Neuron (in vitro differentiated cells): Measurements from ENCODE around the gene MARCHF6.
A peak's percentile ranks its signal among the peaks of the same experiment; 100 is the strongest.
"Not testable (repeated sequence)": the region's sequence is repeated elsewhere in the genome, so short reads cannot be mapped to it uniquely, and the experiment has no call there.

Experiments
- H2AFZ ChIP-seq: one replicate; pipeline ENCODE4 v1.6.1; 2013; ENCODE audit warnings: low read depth, mild to moderate bottlenecking, inconsistent platforms, low read length, moderate library complexity
- H3K27me3 ChIP-seq: one replicate; pipeline ENCODE4 v1.6.1; 2013; ENCODE audit warnings: low read length; ENCODE audit not compliant: insufficient read depth
- H3K36me3 ChIP-seq: one replicate; pipeline ENCODE4 v1.6.1; 2013; ENCODE audit warnings: low read length; ENCODE audit not compliant: insufficient read depth
- H3K4me1 ChIP-seq: one replicate; pipeline ENCODE4 v1.6.1; 2013; ENCODE audit warnings: low read length; ENCODE audit not compliant: insufficient read depth
- H3K4me3 ChIP-seq: 2 replicates; pipeline ENCODE4 v1.5.1; 2013; ENCODE audit warnings: mild to moderate bottlenecking, low read length, moderate library complexity
- H3K9me3 ChIP-seq: one replicate; pipeline ENCODE4 v1.6.1; 2013; ENCODE audit warnings: low read length

MARCHF6 gene

DNA sequence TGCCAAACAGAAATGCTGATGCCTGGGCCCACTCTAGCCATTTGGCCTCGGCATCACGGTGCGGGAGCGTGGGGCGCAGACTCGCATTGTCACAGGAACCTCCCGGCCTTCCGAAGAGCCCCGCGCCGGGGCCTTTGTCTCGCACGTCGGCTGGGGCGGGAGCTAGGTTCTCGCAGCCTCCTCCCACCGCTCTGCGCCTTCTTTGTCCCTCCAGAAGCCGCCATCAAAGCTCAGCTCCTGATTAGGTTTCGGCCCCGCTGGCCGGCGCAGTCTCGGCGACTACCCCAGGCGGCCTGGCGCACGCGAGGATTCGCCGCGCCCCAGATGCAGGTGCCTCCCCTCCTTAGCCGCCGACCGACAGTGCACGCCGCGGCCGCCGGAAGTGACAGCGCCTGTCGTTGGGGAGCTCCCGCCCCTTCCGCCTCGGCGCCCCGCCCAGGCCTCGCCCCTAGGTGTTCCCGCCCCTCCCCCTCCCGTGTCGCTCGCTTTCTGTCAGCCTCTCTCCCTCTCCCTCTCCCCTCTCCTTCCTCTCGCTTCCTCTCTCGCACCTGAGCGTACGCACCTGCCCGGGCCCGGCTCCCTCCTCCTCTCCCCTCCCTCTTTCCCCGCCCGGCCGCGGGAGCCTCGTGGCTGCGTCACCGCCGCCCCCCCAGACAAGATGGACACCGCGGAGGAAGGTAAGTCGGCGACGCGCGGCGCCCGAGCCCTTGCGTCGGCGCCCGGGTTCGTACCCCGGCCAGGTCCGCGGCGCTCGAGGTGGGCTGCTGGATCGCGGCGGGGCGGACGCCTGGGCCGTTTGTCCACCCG lies at the start of gene MARCHF6:
MARCHF6 (plus strand) TSS at position 455 of the 807 bp plus-strand sequence; CDS start at position 659, 204 bp downstream.
- no peaks in the 10 kb centered on the region for H3K36me3 ChIP-seq
- H3K4me3 ChIP-seq, result peak within 1 kb of the TSS; percentile 79
- H3K9me3 ChIP-seq, result no peaks in the 10 kb centered on the region
- H3K4me1 ChIP-seq, result peaks cover 23% of the 10 kb centered on the region
- H2AFZ ChIP-seq, result peak within 1 kb of the TSS; percentile 40
- H3K27me3 ChIP-seq, result no peaks in the 10 kb centered on the region

GRCh38 chr5:10303699-10304170 lies 49.8 kb upstream of the MARCHF6 start:
- H3K9me3 ChIP-seq, result peaks cover 3% of the 10 kb centered on the region
- no peaks in the 10 kb centered on the region for H3K36me3 ChIP-seq
- peaks cover 2% of the 10 kb centered on the region for H3K4me1 ChIP-seq
- H3K4me3 ChIP-seq, result no peak overlapping the region
- no peak overlapping the region for H2AFZ ChIP-seq
- no peaks in the 10 kb centered on the region for H3K27me3 ChIP-seq

- no peak overlapping the region for H2AFZ ChIP-seq
- H3K27me3 ChIP-seq, result no peaks in the 10 kb centered on the region
Observed at GRCh38 chr5:10304932-10305331, 48.6 kb upstream of the MARCHF6 start.

GRCh38 chr5:10306114-10306513 lies 47.4 kb upstream of the MARCHF6 start:
- Histone ChIP-seq H3K27me3 (no peaks in the 10 kb centered on the region), H3K9me3 (no peaks in the 10 kb centered on the region), H3K4me1 (peaks cover 2% of the 10 kb centered on the region), H2AFZ (no peak overlapping the region), H3K4me3 (peak overlapping the region; percentile 50), H3K36me3 (no peaks in the 10 kb centered on the region)

More at GRCh38 chr5:10304932-10305331, 48.6 kb upstream of the MARCHF6 start:
- Histone ChIP-seq H3K36me3 (no peaks in the 10 kb centered on the region), H3K4me1 (peaks cover 2% of the 10 kb centered on the region), H3K4me3 (no peak overlapping the region), H3K9me3 (peaks cover 3% of the 10 kb centered on the region)

- no peaks in the 10 kb centered on the region for H3K36me3 ChIP-seq
Observed at GRCh38 chr5:10306806-10307205, 46.7 kb upstream of the MARCHF6 start.

GRCh38 chr5:10307206-10308148 lies 46.0 kb upstream of the MARCHF6 start, which contains the start of gene CMBL:
Gene CMBL, minus strand, starts transcription at chr5:10307902. Its CDS starts 17,140 bp downstream, at chr5:10290762.
- H3K27me3 ChIP-seq, result no peaks in the 10 kb centered on the region
- peak within 1 kb of the TSS; percentile 50 for H3K4me3 ChIP-seq
- no peaks in the 10 kb centered on the region for H3K36me3 ChIP-seq
- peaks cover 2% of the 10 kb centered on the region for H3K4me1 ChIP-seq
- no peaks in the 10 kb centered on the region for H3K9me3 ChIP-seq
- H2AFZ ChIP-seq, result peak within 1 kb of the TSS; percentile 49

More at GRCh38 chr5:10306806-10307205, 46.7 kb upstream of the MARCHF6 start:
- peaks cover 2% of the 10 kb centered on the region for H3K4me1 ChIP-seq
- no peaks in the 10 kb centered on the region for H3K9me3 ChIP-seq
- H3K27me3 ChIP-seq, result no peaks in the 10 kb centered on the region
- H3K4me3 ChIP-seq, result peak overlapping the region; percentile 50
- H2AFZ ChIP-seq, result peak overlapping the region; percentile 49

GRCh38 chr5:10308844-10309243 lies 44.7 kb upstream of the MARCHF6 start:
- Histone ChIP-seq H3K4me1 (peaks cover 2% of the 10 kb centered on the region), H3K36me3 (no peaks in the 10 kb centered on the region), H3K4me3 (no peak overlapping the region), H3K9me3 (no peaks in the 10 kb centered on the region), H3K27me3 (no peaks in the 10 kb centered on the region), H2AFZ (no peak overlapping the region)

DNA sequence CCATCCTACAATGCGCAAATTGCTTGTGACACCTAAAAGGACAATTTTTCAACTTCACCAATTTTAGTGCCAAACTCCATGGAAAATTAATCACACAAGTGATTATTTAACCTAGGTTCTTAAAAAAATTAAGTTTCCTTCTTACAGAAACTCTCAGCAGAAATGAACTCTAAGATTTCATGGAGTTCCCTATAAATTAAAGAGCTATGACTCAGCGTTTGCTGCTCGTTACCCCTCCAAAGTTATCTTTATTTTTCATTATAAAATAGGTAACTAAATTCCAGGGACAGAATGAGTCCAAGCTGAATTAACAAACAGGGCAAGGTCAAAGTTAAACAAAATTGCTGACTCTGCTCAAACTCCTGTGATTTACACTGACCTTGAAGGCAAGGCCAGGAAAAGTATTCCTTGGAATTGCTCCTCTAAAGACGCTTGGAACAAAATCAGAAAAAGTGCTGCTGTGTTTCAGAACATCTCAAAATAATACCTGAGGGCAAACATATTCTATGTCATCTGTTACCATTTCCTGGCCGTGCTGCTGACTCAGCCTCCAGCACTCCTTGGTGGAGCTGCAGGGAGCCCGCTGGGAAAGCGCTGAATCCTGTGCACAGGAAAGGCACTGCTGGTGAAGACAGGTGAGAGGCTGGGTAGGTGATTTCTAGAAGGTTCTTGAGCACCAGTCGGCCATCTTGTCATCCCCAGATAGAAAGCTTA lies 43.3 kb upstream of the MARCHF6 start:
- no peak overlapping the region for H3K4me3 ChIP-seq
- H3K27me3 ChIP-seq, result no peaks in the 10 kb centered on the region
- no peak overlapping the region for H2AFZ ChIP-seq
- H3K36me3 ChIP-seq, result no peaks in the 10 kb centered on the region
- H3K9me3 ChIP-seq, result no peaks in the 10 kb centered on the region
- peaks cover 2% of the 10 kb centered on the region for H3K4me1 ChIP-seq

DNA sequence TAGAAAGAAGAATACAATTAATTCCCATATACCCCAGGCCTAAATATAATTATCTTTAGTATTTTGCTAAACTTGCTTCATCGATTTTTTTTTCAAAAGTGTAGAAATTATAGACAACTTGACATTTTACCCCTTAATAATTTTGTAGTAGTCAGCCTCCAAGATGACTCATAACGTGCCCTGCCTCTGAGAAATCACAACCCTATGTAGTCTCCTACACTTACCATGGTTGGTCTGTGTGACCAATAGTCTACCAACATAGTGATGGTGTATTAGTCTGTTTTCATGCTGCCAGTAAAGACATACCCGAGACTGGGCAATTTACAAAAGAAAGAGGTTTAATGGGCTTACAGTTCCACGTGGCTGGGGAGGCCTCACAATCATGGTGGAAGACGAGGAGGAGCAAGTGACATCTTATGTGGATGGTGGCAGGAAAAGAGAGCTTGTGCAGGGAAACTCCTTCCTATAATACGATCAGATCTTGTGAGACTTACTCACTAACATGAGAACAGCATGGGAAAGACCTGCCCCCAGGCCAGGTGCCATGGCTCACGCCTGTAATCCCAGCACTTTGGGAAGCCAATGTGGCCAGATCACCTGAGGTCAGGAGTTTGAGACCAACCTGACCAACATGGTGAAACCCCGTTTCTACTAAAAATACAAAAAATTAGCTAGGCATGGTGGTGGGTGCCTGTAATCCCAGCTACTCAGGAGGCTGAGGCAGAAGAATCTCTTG lies 42.5 kb upstream of the MARCHF6 start:
- H3K27me3 ChIP-seq, H3K4me1 ChIP-seq, H3K4me3 ChIP-seq, H2AFZ ChIP-seq, H3K36me3 ChIP-seq, H3K9me3 ChIP-seq: not testable (repeated sequence)

GRCh38 chr5:10311595-10312425 lies 41.7 kb upstream of the MARCHF6 start:
- H3K9me3 ChIP-seq, result no peaks in the 10 kb centered on the region
- H3K36me3 ChIP-seq, result no peaks in the 10 kb centered on the region
- H3K4me1 ChIP-seq, result peaks cover 2% of the 10 kb centered on the region
- H2AFZ ChIP-seq, result no peak overlapping the region
- H3K27me3 ChIP-seq, result no peaks in the 10 kb centered on the region
- no peak overlapping the region for H3K4me3 ChIP-seq

GRCh38 chr5:10315201-10315600 lies 38.3 kb upstream of the MARCHF6 start:
- Histone ChIP-seq H3K36me3 (no peaks in the 10 kb centered on the region), H3K27me3 (no peaks in the 10 kb centered on the region), H3K4me1 (no peaks in the 10 kb centered on the region), H2AFZ (no peak overlapping the region), H3K9me3 (no peaks in the 10 kb centered on the region), H3K4me3 (no peak overlapping the region)
